Esophagus muscularis mucosa (tissue), 4 donors: ENCODE results near the gene RBM45. TPM values are rescaled to one million over a fixed set of nuclear protein-coding genes. Genes with fewer than 3 reads are reported as not detected.

Experiments
- DNase-seq: peaks from one replicate; pipeline ENCODE4 v3.0.0-alpha.2; 2017; ENCODE audit errors: extremely low spot score
- H3K27ac ChIP-seq, 4 donors: fragments of 200-600 bp; sonication (generic); replicated peaks in 1 of 4; 1 replicate in 3 of 4; 2 replicates in 1 of 4; pipeline ENCODE4 v1.5.1; 2016 to 2019; ENCODE audit warnings: mild to moderate bottlenecking in 1 of 4
- H3K27me3 ChIP-seq, 4 donors: fragments of 200-600 bp; sonication (generic); one replicate each; pipeline versions ENCODE4 v1.5.1 to v1.6.0; 2016 to 2019
- H3K36me3 ChIP-seq, 4 donors: fragments of 200-600 bp; sonication (generic); one replicate each; pipeline ENCODE4 v1.5.1; 2016 to 2019
- H3K4me1 ChIP-seq, 4 donors: fragments of 200-600 bp; sonication (generic); one replicate each; pipeline ENCODE4 v1.5.1; 2016 to 2019
- H3K4me3 ChIP-seq, 4 donors: fragments of 200-600 bp; sonication (generic); 1 replicate in 2 of 4; 2 replicates in 2 of 4; pipeline ENCODE4 v1.5.1; 2016 to 2019; ENCODE audit warnings: mild to moderate bottlenecking in 4 of 4, moderate library complexity in 1 of 4
- H3K9me3 ChIP-seq, 4 donors: fragments of 200-600 bp; sonication (generic); 1 replicate in 3 of 4; 2 replicates in 1 of 4; pipeline ENCODE4 v1.5.1; 2016 to 2019
- EP300 ChIP-seq: sonication (generic); formaldehyde crosslinking; IDR thresholded peaks from one replicate; pipeline ENCODE4 v1.6.1; 2017; ENCODE audit warnings: antibody characterized with exemption
- POLR2A ChIP-seq: fragments of 450-650 bp; IDR thresholded peaks from one replicate; pipeline ENCODE4 v1.6.1; 2017; ENCODE audit warnings: antibody characterized with exemption, moderate library complexity, mild to moderate bottlenecking, low read depth
- POLR2AphosphoS5 ChIP-seq, 2 donors: sonication (generic); formaldehyde crosslinking; IDR thresholded peaks; one replicate each; pipeline ENCODE4 v1.6.1; 2017; ENCODE audit warnings: antibody characterized with exemption in 2 of 2
- WGBS: methylation state at CpG from one replicate; pipeline ENCODE4 v1.1.5; 2018; 5-methylcytosine and 5-hydroxymethylcytosine counted together
- intact Hi-C: fragments of 100-400 bp; cut with DNase I; formaldehyde crosslinking; loops from one replicate; pipeline ENCODE4 v1.15.1; 2023
- total RNA-seq, 4 donors: library from RNA; depleted of rRNA; stranded (reverse); fragments of >200 nt; gene quantifications; one replicate each; pipeline versions ENCODE4 v1.1.0 to v1.2.1, GENCODE V29; 2016
- TF ChIP-seq, protein P1 (sequence below), 3 experiments: fragments of 200-600 bp in 2 of 3; fragments of 450-650 bp in 1 of 3; sonication (generic) in 2 of 3; IDR thresholded peaks; one replicate each; pipeline ENCODE4 v1.5.1; 2017 to 2019; ENCODE audit warnings: antibody characterized with exemption in 3 of 3, mild to moderate bottlenecking in 2 of 3, moderate library complexity in 1 of 3

Gene RBM45
- total RNA-seq, 4 donors from 2014 or later = 5.6 to 13.7 (median 7.4) TPM

DNA sequence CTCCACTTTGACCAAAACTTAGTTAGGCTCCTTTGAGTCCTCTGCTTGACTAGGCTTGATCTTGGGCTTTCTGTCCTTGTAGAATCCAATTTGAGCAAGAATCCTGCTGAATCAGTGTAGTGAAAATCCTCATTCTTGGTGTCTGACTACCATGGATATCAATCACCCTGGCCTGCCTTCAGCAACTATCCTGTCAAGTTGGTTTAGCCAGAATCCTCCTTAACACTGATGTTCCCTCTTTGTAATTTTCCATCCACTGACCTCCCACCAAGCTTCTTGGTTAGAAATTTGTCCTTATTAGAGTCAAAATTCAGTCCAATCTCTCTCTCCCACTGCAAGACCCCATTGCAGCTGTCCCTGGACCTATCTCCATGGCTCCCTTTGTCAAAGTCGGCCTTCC is 494 bp upstream of the RBM45 start:
- intact Hi-C loops = loop anchor here (5.0 kb wide), 2 partner anchors 171 to 301 kb away; no protein-coding TSS in a partner anchor
- H3K27ac ChIP-seq = peak overlapping the region; percentile 79 to 86 (median 82)
- H3K4me3 ChIP-seq = peak overlapping the region; percentile 83 to 87 (median 86)
- peaks cover 7 to 21% (median 20%) of the 10 kb centered on the region in 4 donors for H3K4me1 ChIP-seq
- H3K27me3 ChIP-seq = peaks cover 0 to 6% (median 0%) of the 10 kb centered on the region in 4 donors
- TF ChIP-seq, protein P1, sequence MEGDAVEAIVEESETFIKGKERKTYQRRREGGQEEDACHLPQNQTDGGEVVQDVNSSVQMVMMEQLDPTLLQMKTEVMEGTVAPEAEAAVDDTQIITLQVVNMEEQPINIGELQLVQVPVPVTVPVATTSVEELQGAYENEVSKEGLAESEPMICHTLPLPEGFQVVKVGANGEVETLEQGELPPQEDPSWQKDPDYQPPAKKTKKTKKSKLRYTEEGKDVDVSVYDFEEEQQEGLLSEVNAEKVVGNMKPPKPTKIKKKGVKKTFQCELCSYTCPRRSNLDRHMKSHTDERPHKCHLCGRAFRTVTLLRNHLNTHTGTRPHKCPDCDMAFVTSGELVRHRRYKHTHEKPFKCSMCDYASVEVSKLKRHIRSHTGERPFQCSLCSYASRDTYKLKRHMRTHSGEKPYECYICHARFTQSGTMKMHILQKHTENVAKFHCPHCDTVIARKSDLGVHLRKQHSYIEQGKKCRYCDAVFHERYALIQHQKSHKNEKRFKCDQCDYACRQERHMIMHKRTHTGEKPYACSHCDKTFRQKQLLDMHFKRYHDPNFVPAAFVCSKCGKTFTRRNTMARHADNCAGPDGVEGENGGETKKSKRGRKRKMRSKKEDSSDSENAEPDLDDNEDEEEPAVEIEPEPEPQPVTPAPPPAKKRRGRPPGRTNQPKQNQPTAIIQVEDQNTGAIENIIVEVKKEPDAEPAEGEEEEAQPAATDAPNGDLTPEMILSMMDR (IDR thresholded peaks at IDR 0.05) = no peak
- TF ChIP-seq EP300 (no peak), POLR2AphosphoS5 (IDR thresholded peaks at IDR 0.05) (no peak), POLR2A (no peak)
- no peak for DNase-seq
- no peaks in the 10 kb centered on the region for H3K9me3 ChIP-seq
- 89% methylated on average over 1 of the region's 1 CpG for WGBS
- no peaks in the 10 kb centered on the region for H3K36me3 ChIP-seq

DNA sequence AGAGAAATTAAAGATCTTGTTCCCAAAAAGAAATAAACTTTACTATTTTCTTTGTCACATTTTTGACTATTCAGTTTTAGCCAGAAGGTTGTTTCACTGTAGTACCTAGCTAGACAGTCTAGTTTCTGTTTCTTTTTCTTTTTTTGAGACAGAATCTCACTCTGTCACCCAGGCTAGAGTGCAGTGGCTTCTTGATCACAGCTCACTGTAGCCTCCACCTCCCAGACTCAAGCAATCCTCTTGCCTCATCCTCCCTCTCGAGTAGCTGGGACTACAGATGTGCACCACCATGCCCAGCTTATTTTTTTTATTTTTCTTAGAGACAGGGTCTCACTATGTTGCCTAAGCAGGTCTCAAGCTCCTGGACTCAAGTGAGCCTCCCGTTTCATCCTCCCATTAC is 2.2 kb downstream of the RBM45 start:
- no peaks in the 10 kb centered on the region for H3K9me3 ChIP-seq
- peaks cover 7 to 21% (median 20%) of the 10 kb centered on the region in 4 donors for H3K4me1 ChIP-seq
- H3K27ac ChIP-seq = no peak overlapping the region
- no peak overlapping the region for H3K4me3 ChIP-seq
- H3K27me3 ChIP-seq = no peaks in the 10 kb centered on the region
- peaks cover 0 to 10% (median 4%) of the 10 kb centered on the region in 4 donors for H3K36me3 ChIP-seq
- TF ChIP-seq, protein P1 (IDR thresholded peaks at IDR 0.05) = no peak
- TF ChIP-seq EP300 (no peak), POLR2AphosphoS5 (IDR thresholded peaks at IDR 0.05) (no peak), POLR2A (no peak)
- intact Hi-C loops = loop anchor here (5.0 kb wide), 2 partner anchors 168 to 298 kb away; no protein-coding TSS in a partner anchor
- WGBS = 95% methylated on average over 2 of the region's 2 CpGs
- DNase-seq = no peak

DNA sequence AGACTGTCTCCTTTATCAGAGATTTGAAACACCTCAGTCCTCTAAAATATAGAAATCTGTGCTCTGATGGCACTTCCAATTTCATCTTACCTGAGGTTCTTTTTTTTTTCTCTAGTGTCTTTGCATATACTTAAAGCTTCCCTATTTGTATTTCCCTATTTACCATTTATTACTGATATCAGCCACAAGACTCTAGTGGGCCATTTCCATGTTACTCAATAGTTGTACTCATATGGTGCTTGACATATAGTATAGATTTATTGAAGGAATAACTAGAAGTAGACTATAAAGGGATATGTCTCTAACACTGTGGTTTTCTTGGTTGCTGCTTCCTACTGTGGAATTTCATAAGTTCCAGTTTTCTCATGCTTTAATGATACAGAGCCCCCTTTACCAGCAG is 3.0 kb downstream of the RBM45 start:
- H3K27ac ChIP-seq = no peak overlapping the region
- no peaks in the 10 kb centered on the region for H3K9me3 ChIP-seq
- H3K27me3 ChIP-seq = no peaks in the 10 kb centered on the region
- DNase-seq = no peak
- no peak for TF ChIP-seq POLR2AphosphoS5 (IDR thresholded peaks at IDR 0.05)
- TF ChIP-seq, protein P1 (IDR thresholded peaks at IDR 0.05) = no peak
- no peak for TF ChIP-seq EP300
- no peak for TF ChIP-seq POLR2A
- peaks cover 0 to 19% (median 6%) of the 10 kb centered on the region in 4 donors for H3K36me3 ChIP-seq
- intact Hi-C loops = no loop called here
- H3K4me3 ChIP-seq = no peak overlapping the region
- H3K4me1 ChIP-seq = peaks cover 7 to 21% (median 20%) of the 10 kb centered on the region in 4 donors

DNA sequence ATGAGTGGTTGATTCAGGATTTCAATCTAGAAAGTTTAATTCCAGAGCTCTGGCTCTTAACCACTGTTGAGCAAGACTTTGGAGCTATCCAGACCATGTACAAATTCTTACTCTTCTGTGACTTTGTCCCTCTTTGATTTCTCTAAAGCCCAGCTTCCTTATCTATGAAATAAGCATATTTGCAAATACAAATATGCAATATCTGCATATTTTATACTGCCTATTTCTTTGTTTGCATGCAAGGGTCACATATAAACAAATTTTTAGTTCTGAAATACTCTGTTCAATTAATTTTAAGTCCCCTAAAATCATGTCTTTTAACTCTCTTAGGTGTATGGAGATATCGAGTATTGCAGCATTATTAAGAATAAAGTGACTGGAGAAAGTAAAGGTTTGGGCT is 5.5 kb downstream of the RBM45 start:
- Histone ChIP-seq H3K9me3 (no peaks in the 10 kb centered on the region), H3K4me1 (peaks cover 7 to 15% (median 14%) of the 10 kb centered on the region in 4 donors), H3K36me3 (peaks cover 1 to 43% (median 22%) of the 10 kb centered on the region in 4 donors), H3K4me3 (no peak overlapping the region), H3K27ac (no peak overlapping the region), H3K27me3 (no peaks in the 10 kb centered on the region)
- TF ChIP-seq POLR2AphosphoS5 (IDR thresholded peaks at IDR 0.05) = no peak
- TF ChIP-seq EP300 = no peak
- TF ChIP-seq POLR2A = no peak
- TF ChIP-seq, protein P1 (IDR thresholded peaks at IDR 0.05) = no peak
- intact Hi-C loops = no loop called here
- no peak for DNase-seq
- 100% methylated on average over 1 of the region's 1 CpG for WGBS
